ENCODE data around the gene PLPP7.
"Not testable (repeated sequence)": the region's sequence is repeated elsewhere in the genome, so short reads cannot be mapped to it uniquely, and the experiment has no call there.

Gene PLPP7

GRCh38 chr9:131289301-131290035 lies at the start of gene PLPP7:
Gene PLPP7, plus strand, starts transcription at chr9:131289723. Its CDS starts 275 bp downstream, at chr9:131289998.
- DNase-seq (ENCODE audit: low read depth in 4 of 4, low spot score in 1 of 4) = no peak

- DNase-seq (ENCODE audit: low read depth in 4 of 4, low spot score in 1 of 4) = no peak
Measured at GRCh38 chr9:131240047-131240921, 49.2 kb upstream of the PLPP7 start.

- DNase-seq (ENCODE audit: low read depth in 4 of 4, low spot score in 1 of 4) = not testable (repeated sequence)
Measured at GRCh38 chr9:131244331-131244730, 45.2 kb upstream of the PLPP7 start.

- no peak for DNase-seq (ENCODE audit: low read depth in 4 of 4, low spot score in 1 of 4)
Measured at GRCh38 chr9:131246618-131247017, 42.9 kb upstream of the PLPP7 start.

- no peak for DNase-seq (ENCODE audit: low read depth in 4 of 4, low spot score in 1 of 4)
Measured at GRCh38 chr9:131252120-131252519, 37.4 kb upstream of the PLPP7 start.

- no peak for DNase-seq (ENCODE audit: low read depth in 4 of 4, low spot score in 1 of 4)
Measured at GRCh38 chr9:131253891-131254491, 35.5 kb upstream of the PLPP7 start.

GRCh38 chr9:131254626-131255025 lies 34.9 kb upstream of the PLPP7 start:
- no peak for DNase-seq (ENCODE audit: low read depth in 4 of 4, low spot score in 1 of 4)

GRCh38 chr9:131255676-131256197 lies 33.8 kb upstream of the PLPP7 start:
- no peak for DNase-seq (ENCODE audit: low read depth in 4 of 4, low spot score in 1 of 4)

GRCh38 chr9:131257266-131258025 lies 32.1 kb upstream of the PLPP7 start:
- DNase-seq (ENCODE audit: low read depth in 4 of 4, low spot score in 1 of 4) = no peak

- DNase-seq (ENCODE audit: low read depth in 4 of 4, low spot score in 1 of 4) = no peak
Measured at GRCh38 chr9:131258186-131258585, 31.3 kb upstream of the PLPP7 start.

- no peak for DNase-seq (ENCODE audit: low read depth in 4 of 4, low spot score in 1 of 4)
Measured at GRCh38 chr9:131258698-131259431, 30.7 kb upstream of the PLPP7 start.

GRCh38 chr9:131259432-131259898 lies 30.1 kb upstream of the PLPP7 start:
- DNase-seq (ENCODE audit: low read depth in 4 of 4, low spot score in 1 of 4) = no peak

GRCh38 chr9:131259916-131260597 lies 29.5 kb upstream of the PLPP7 start:
- no peak for DNase-seq (ENCODE audit: low read depth in 4 of 4, low spot score in 1 of 4)

- no peak for DNase-seq (ENCODE audit: low read depth in 4 of 4, low spot score in 1 of 4)
Measured at GRCh38 chr9:131260751-131261452, 28.6 kb upstream of the PLPP7 start.

- no peak for DNase-seq (ENCODE audit: low read depth in 4 of 4, low spot score in 1 of 4)
Measured at GRCh38 chr9:131262327-131263032, 27.0 kb upstream of the PLPP7 start.

- DNase-seq (ENCODE audit: low read depth in 4 of 4, low spot score in 1 of 4) = not testable (repeated sequence)
Measured at GRCh38 chr9:131263033-131263343, 26.5 kb upstream of the PLPP7 start.

GRCh38 chr9:131263701-131264100 lies 25.8 kb upstream of the PLPP7 start:
- no peak for DNase-seq (ENCODE audit: low read depth in 4 of 4, low spot score in 1 of 4)

- DNase-seq (ENCODE audit: low read depth in 4 of 4, low spot score in 1 of 4) = no peak
Measured at GRCh38 chr9:131264231-131264630, 25.3 kb upstream of the PLPP7 start.

Measured in stimulated activated CD4-positive, alpha-beta T cell treated with anti-CD3 and anti-CD28 coated beads, Interleukin-1b, Interleukin-23, amount 100 ng/mL, for 24 hours (primary cell).